Stimulated activated effector memory CD8-positive, alpha-beta T cell treated with anti-CD3 and anti-CD28 coated beads, Interleukin-12 subunit alpha, Interleukin-12 subunit beta, amount 100 ng/mL, for 72 hours (primary cell): ENCODE measurements around the gene PRTFDC1.

Experiments used
- ATAC-seq: fragments of 150-1000 bp; cut with Tn5 transposase; 2 replicates; pipeline ENCODE4 v1.10.0; 2021
- DNase-seq, 2 donors: peaks; one replicate each; pipeline ENCODE4 v3.0.0; 2021 to 2022; ENCODE audit warnings: low spot score in 2 of 2
- H3K27ac Mint-ChIP-seq: one replicate; pipeline ENCODE4 v1.8.0; 2022; ENCODE audit warnings: mild to moderate bottlenecking, mixed read lengths
- H3K36me3 Mint-ChIP-seq: one replicate; pipeline ENCODE4 v1.8.0; 2022; ENCODE audit warnings: mild to moderate bottlenecking, mixed read lengths
- H3K4me1 Mint-ChIP-seq: one replicate; pipeline ENCODE4 v1.8.0; 2022; ENCODE audit warnings: mixed read lengths
- H3K4me3 Mint-ChIP-seq: one replicate; pipeline ENCODE4 v1.8.0; 2022; ENCODE audit warnings: mild to moderate bottlenecking, mixed read lengths
- H3K9me3 Mint-ChIP-seq: one replicate; pipeline ENCODE4 v1.8.0; 2022; ENCODE audit warnings: mixed read lengths

Gene PRTFDC1, protein sequence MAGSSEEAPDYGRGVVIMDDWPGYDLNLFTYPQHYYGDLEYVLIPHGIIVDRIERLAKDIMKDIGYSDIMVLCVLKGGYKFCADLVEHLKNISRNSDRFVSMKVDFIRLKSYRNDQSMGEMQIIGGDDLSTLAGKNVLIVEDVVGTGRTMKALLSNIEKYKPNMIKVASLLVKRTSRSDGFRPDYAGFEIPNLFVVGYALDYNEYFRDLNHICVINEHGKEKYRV

GRCh38 chr10:24952143-24952706 lies at the start of gene PRTFDC1:
Gene PRTFDC1 (minus strand): TSS chr10:24952606. CDS start chr10:24952575, 31 bp downstream.
- peaks cover 38% of the 10 kb centered on the region for H3K4me1 Mint-ChIP-seq
- ATAC-seq = peak; percentile 35
- peak within 1 kb of the TSS; percentile 89 for H3K27ac Mint-ChIP-seq
- no peaks in the 10 kb centered on the region for H3K9me3 Mint-ChIP-seq
- H3K4me3 Mint-ChIP-seq = peak within 1 kb of the TSS; percentile 70
- peaks cover 5% of the 10 kb centered on the region for H3K36me3 Mint-ChIP-seq
- DNase-seq = peak; percentile 14 to 71

- Mint-ChIP-seq H3K27ac (no peak overlapping the region), H3K9me3 (peaks cover 15% of the 10 kb centered on the region), H3K4me1 (no peaks in the 10 kb centered on the region), H3K4me3 (no peak overlapping the region), H3K36me3 (no peaks in the 10 kb centered on the region)
- no peak for DNase-seq
- no peak for ATAC-seq
Measured at GRCh38 chr10:24998044-24998443, 45.6 kb upstream of the PRTFDC1 start.

- Mint-ChIP-seq H3K4me1 (no peaks in the 10 kb centered on the region), H3K9me3 (no peaks in the 10 kb centered on the region), H3K36me3 (no peaks in the 10 kb centered on the region), H3K4me3 (no peak overlapping the region), H3K27ac (no peak overlapping the region)
- DNase-seq (no peak), ATAC-seq (no peak)
Measured at GRCh38 chr10:24995072-24995471, 42.7 kb upstream of the PRTFDC1 start.

DNA sequence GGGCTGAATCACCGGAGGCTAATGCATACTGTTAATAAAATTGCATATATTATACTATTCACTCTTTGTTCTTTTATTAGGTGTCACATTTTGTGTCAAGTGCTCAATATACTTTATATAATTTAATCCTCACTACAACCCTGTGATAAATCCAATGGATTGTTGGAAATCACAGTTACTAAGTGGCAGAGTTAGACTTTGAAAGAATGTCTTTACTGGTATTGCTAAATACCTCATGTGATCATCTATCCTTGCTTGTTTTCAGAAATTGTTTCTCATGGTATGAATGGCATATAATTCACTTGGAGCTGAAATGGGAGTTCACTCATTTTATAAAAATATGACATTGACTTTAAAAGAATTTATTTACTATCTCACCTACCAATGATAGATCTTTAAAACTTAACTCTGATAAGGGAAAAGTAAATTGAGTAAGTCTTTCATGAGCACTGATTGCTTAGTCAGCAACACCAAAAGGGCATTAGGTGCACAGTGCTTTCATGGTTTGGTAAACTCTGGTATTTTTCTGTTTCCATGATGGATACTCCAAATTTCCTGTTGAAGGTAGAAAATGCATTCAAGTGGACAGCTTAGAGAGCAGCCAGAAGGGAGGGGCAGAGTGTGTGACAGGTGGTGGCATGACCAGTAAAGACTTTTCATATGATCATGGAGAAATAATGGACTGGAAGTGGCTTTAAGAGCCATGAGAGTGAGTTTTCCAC lies 41.0 kb upstream of the PRTFDC1 start:
- Mint-ChIP-seq H3K4me1 (no peaks in the 10 kb centered on the region), H3K9me3 (no peaks in the 10 kb centered on the region), H3K36me3 (no peaks in the 10 kb centered on the region), H3K27ac (no peak overlapping the region), H3K4me3 (no peak overlapping the region)
- ATAC-seq = no peak
- no peak for DNase-seq

DNA sequence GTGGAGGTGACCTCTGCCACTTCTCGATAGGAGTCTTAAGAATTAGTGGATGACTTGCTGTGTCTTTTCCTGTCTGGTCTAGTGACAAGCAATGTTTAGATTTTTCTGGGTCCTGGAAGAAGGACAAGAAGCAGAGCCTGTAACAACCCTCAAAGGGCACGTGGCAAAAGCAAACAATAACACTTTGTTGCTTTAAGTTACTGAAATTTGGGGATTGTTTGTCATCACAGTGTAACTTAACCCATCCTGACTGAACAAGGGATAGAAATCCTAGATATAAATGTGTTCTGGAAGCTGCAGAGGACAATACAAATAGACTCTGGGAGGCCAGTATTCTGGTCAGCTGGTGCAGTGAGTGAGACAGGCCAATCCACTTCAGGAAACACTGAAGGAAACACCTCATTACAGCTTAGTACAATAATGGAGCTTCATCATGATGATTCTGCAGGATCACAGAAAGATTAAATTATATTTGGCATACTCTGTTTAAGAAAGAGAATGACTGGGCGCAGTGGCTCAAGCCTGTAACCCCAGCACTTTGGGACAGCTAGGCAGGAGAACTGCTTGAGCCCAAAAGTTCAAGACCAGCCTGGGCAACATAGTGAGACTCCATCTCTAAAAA lies 40.2 kb upstream of the PRTFDC1 start:
- DNase-seq (no peak), ATAC-seq (no peak)
- Mint-ChIP-seq H3K9me3 (no peaks in the 10 kb centered on the region), H3K36me3 (no peaks in the 10 kb centered on the region), H3K4me1 (no peaks in the 10 kb centered on the region), H3K27ac (no peak overlapping the region), H3K4me3 (no peak overlapping the region)

GRCh38 chr10:24991298-24991697 lies 38.9 kb upstream of the PRTFDC1 start:
- H3K27ac Mint-ChIP-seq = no peak overlapping the region
- DNase-seq (no peak), ATAC-seq (no peak)
- H3K36me3 Mint-ChIP-seq = no peaks in the 10 kb centered on the region
- H3K4me3 Mint-ChIP-seq = no peak overlapping the region
- H3K4me1 Mint-ChIP-seq = no peaks in the 10 kb centered on the region
- no peaks in the 10 kb centered on the region for H3K9me3 Mint-ChIP-seq

- Mint-ChIP-seq H3K9me3 (no peaks in the 10 kb centered on the region), H3K4me3 (no peak overlapping the region), H3K27ac (no peak overlapping the region), H3K36me3 (no peaks in the 10 kb centered on the region), H3K4me1 (no peaks in the 10 kb centered on the region)
- ATAC-seq (no peak), DNase-seq (no peak)
Measured at GRCh38 chr10:24989867-24990266, 37.5 kb upstream of the PRTFDC1 start.

DNA sequence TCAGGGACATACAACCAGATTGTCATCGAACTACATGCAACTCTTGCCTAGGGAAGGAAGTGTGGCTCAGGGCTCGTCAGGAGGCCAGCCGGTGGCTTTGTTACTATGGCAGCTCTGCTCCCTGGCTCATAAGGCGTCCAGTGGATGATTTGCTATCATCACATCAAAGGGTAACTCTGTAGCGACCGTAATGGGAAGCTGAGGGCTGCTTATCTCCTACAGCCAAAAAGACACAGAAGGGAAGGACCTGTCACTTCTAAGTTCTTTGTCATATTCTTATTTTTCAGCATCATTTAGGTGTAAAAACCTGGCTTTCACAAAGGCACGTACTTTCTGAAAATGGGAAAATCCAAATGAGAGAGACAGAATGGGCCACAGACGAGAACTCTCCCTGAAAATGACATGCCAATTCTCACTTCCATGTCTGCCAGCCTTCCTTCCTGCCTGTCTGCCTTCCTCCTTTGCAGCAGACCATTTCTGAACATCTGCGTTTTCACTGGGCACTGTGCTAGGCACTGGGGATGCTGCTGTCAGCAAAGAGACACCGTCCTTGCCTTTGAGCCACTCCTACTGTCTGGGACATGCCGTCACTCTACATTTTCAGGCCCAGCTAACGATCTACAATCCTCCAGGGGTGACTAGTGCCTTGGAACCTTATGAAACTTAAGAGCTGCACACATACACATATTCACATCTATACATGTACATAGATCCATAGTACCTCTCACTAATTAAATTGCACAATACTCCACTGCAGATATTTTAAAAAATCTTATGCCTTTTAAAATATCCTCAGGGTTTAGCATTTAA lies 36.6 kb upstream of the PRTFDC1 start:
- H3K27ac Mint-ChIP-seq = no peak overlapping the region
- H3K36me3 Mint-ChIP-seq = no peaks in the 10 kb centered on the region
- no peak overlapping the region for H3K4me3 Mint-ChIP-seq
- no peaks in the 10 kb centered on the region for H3K9me3 Mint-ChIP-seq
- H3K4me1 Mint-ChIP-seq = no peaks in the 10 kb centered on the region
- DNase-seq (no peak), ATAC-seq (no peak)

DNA sequence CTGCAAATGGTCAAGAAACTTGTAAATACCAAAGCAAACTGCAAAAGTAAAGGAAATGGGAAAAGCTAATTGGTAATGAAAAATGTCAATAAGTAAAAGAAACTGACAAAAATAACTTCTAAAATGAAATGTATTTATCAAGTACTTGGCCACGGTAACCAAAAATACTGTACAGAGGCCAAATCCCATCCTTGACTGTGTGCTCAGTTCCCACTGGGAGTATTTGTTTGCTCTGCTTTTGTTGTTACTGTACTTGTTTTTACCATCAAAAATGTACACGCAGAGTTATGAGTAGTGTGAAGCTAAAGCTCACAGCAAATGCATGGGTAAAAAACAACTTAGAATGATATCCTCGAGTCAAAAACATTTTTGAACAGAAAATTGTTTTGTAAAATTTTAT lies 32.5 kb upstream of the PRTFDC1 start:
- no peaks in the 10 kb centered on the region for H3K9me3 Mint-ChIP-seq
- DNase-seq (no peak), ATAC-seq (no peak)
- H3K36me3 Mint-ChIP-seq = no peaks in the 10 kb centered on the region
- H3K4me3 Mint-ChIP-seq = no peak overlapping the region
- no peak overlapping the region for H3K27ac Mint-ChIP-seq
- no peaks in the 10 kb centered on the region for H3K4me1 Mint-ChIP-seq

DNA sequence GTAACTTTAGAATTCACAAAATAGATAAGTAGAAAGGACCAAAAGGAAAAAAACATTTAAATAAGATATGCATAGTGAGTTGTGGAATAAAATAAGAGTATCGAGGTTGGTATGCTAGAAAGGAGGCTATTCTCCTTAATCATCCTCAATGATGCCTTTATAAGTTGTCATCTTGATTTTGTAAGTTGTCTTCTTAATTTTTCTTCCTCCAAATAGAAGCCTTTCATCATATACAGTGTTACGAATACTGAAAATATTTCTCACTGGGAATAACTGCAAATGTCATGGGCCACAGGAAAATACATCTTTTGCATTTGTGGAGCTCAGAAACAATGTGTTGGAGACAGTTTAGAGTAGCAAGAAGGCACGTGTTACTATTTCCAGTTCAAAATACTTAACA lies 31.5 kb upstream of the PRTFDC1 start:
- DNase-seq = no peak
- no peak for ATAC-seq
- no peaks in the 10 kb centered on the region for H3K4me1 Mint-ChIP-seq
- H3K36me3 Mint-ChIP-seq = no peaks in the 10 kb centered on the region
- no peaks in the 10 kb centered on the region for H3K9me3 Mint-ChIP-seq
- no peak overlapping the region for H3K4me3 Mint-ChIP-seq
- H3K27ac Mint-ChIP-seq = no peak overlapping the region

GRCh38 chr10:24983130-24983529 lies 30.7 kb upstream of the PRTFDC1 start:
- Mint-ChIP-seq H3K4me3 (no peak overlapping the region), H3K9me3 (no peaks in the 10 kb centered on the region), H3K27ac (no peak overlapping the region), H3K36me3 (no peaks in the 10 kb centered on the region), H3K4me1 (no peaks in the 10 kb centered on the region)
- DNase-seq (no peak), ATAC-seq (no peak)

- DNase-seq (no peak), ATAC-seq (no peak)
- Mint-ChIP-seq H3K27ac (no peak overlapping the region), H3K4me1 (no peaks in the 10 kb centered on the region), H3K9me3 (no peaks in the 10 kb centered on the region), H3K36me3 (no peaks in the 10 kb centered on the region), H3K4me3 (no peak overlapping the region)
Measured at GRCh38 chr10:24982319-24983112, 30.1 kb upstream of the PRTFDC1 start.

GRCh38 chr10:24981161-24981710 lies 28.8 kb upstream of the PRTFDC1 start:
- DNase-seq (no peak), ATAC-seq (no peak)
- no peaks in the 10 kb centered on the region for H3K9me3 Mint-ChIP-seq
- H3K36me3 Mint-ChIP-seq = no peaks in the 10 kb centered on the region
- H3K27ac Mint-ChIP-seq = no peak overlapping the region
- H3K4me1 Mint-ChIP-seq = no peaks in the 10 kb centered on the region
- no peak overlapping the region for H3K4me3 Mint-ChIP-seq

DNA sequence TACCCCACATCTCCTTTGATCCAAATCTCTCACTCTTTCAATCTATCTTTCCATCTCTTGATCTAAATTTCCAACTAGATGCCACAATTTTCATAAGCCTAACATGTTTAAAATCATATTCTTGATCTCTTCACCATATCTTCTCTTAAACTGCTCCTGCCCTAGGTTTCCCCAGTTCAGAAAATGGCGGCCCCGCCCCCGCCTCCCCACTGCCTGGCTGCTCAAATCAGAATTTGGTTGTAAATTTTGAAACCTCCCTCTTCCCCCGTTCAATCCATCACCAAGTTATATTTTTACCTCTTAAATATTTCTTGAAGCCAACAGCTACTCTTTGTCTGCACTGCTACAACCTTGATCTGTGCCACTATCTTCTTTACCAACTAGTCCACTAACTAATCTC lies 27.3 kb upstream of the PRTFDC1 start:
- ATAC-seq (no peak), DNase-seq (no peak)
- Mint-ChIP-seq H3K27ac (no peak overlapping the region), H3K36me3 (no peaks in the 10 kb centered on the region), H3K4me1 (no peaks in the 10 kb centered on the region), H3K4me3 (no peak overlapping the region), H3K9me3 (no peaks in the 10 kb centered on the region)
